IPS-NIHi7 (cell line): ENCODE measurements around the gene HOMER2.
"Not testable (repeated sequence)": the region's sequence is repeated elsewhere in the genome, so short reads cannot be mapped to it uniquely, and the experiment has no call there.

Experiments used
- DNase-seq: peaks from one replicate; pipeline ENCODE4 v3.0.0; 2012; ENCODE audit warnings: mixed read lengths; ENCODE audit errors: extremely low spot score

The HOMER2 gene

GRCh38 chr15:82832601-82833361 lies 119.7 kb downstream of the HOMER2 start:
- no peak for DNase-seq

GRCh38 chr15:82831894-82832600 lies 120.5 kb downstream of the HOMER2 start:
- DNase-seq = no peak

DNA sequence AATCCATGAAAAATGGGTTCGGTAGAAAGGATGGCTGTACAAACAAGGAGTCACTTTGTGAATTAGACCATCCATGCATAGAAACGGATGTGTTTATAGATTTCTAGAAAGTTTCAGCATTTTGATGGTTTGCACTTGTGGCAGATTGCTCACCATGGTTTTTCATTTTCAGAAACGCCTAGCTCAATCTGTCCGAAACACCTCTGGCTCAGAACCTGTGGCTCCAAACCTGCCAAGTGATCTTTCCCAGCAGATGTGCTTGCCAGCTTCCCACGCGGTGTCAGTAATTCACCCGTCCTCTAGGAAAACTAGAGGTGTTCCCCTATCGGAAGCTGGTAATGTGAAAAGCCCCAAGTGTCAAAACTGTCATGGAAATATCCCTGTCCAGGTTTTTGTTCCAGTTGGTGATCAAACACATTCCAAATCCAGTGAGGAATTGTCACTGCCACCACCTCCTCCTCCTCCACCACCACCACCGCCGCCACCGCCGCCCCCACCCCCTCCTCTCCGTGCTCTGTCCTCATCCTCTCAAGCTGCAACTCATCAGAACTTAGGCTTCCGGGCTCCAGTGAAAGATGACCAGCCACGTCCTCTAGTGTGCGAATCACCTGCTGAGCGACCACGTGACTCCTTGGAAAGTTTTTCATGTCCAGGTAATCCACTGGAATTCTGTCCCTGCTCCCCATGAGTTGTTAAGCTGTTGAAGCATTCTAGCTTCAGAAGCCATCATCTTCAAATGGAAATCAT lies 121.9 kb downstream of the HOMER2 start:
- no peak for DNase-seq

GRCh38 chr15:82829234-82829633 lies 123.3 kb downstream of the HOMER2 start:
- no peak for DNase-seq

GRCh38 chr15:82828075-82828474 lies 124.4 kb downstream of the HOMER2 start:
- DNase-seq = no peak

- no peak for DNase-seq
Measured at GRCh38 chr15:82823049-82823448, 129.5 kb downstream of the HOMER2 start.

DNA sequence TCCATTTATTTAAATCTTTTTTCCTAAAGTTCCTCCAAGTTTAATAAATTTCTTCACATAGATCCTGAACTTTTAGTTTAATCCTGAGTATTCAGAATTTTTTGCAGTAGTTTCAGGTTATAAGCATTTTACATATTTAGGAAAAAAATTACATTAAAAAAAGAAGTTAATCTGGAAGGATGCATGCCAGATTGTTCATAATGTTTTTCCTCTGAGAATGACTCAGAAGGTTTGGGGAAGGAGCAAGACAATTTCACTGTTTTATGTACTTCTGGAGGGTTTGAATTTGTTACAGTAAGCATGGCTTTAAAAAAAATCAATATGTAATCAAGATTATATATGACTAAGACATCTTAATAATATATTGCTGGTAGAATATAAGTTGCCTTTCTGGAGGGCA lies 130.7 kb downstream of the HOMER2 start:
- not testable (repeated sequence) for DNase-seq

- DNase-seq = not testable (repeated sequence)
Measured at GRCh38 chr15:82821396-82821795, 131.1 kb downstream of the HOMER2 start.

DNA sequence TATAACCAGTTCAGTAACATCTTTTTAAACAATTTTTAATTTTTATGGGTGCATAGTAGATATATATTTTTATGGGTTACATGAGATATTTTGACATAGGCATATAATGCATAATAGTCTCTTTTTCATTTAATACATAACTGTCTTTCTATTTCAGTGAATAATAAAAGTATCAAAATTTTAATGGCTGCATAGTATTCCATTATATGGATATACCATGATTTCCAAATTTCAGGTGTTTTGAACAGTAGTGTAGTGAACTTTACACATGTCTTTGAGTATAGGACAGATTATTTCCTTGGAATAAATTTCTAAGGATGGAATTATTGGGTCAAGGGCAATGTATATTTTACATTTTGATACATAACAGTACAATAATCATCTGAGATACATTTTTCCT lies 132.4 kb downstream of the HOMER2 start:
- DNase-seq = no peak

DNA sequence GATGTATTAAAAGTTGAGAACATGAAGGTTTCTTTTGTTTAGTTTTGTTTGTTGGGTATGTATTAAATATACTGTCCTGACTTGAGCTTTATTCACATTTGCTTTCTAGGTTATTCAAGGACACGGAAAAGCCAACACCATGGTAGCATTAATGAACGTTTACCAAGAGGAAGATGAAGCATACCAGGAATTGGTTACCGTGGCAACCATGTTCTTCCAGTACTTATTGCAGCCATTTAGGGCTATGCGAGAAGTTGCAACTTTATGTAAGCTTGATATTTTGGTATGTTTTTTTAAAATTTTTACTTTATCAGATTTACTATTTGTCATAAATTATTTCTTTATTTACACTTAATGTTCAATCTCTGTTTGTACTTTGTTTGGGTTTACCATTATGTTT lies 139.5 kb downstream of the HOMER2 start:
- no peak for DNase-seq

DNA sequence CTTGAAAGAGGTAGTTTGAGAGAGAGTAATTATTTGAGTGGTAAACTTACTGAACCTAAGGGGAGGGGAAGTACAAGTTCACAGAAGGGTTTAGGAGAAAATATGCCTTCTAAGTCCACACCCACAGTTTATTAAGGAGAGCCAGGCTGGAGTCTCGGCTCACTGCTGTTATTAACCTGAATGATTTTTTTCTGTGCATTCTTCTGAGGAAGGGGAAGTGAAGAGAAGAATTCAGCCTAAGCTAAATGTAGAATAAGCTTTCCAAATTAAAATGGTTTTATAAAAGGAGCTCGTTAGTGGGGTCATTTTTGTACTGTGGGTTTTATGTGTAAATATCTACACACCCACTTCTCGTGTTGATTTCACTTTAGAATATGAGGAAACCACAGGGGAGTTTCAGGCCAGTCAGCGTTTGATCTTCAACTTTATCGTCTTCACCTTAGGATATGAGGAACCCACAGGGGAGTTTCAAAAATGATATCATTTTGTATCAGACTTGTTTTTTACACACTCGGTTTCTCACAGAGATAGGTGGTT lies 141.6 kb downstream of the HOMER2 start:
- DNase-seq = no peak

- no peak for DNase-seq
Measured at GRCh38 chr15:82810061-82810889, 142.2 kb downstream of the HOMER2 start.

DNA sequence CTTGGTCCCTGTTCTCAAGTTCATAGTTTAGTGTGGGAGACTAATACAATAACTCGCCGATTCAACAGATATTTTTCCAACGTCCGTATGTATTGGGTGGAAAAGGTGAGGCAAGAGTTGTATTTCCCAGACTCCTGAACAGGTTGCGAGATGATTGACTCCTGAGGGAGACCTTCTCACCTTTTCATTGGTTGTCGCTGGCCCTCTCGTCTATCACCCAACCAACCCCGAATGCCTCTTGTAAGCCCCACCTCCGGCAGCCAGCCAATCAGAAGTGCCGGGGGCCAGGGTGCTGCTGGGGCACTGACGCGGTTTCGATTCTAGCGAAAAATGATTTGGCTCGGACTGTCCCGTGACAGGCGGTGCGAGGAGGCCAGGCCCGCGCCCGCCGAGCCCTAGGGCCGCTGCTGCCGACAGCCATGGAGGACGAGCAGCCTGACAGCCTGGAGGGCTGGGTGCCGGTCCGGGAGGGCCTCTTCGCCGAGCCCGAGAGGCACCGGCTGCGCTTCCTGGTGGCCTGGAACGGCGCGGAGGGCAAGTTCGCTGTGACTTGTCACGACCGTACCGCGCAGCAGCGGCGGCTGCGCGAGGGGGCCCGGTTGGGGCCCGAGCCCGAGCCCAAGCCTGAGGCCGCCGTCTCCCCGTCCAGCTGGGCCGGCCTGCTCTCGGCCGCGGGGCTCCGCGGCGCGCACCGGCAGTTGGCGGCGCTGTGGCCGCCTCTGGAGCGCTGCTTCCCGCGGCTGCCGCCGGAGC lies 143.0 kb downstream of the HOMER2 start, which contains the start of gene WHAMM:
TSS of gene WHAMM (plus strand) at position 321 of the 753 bp plus-strand sequence. CDS start at position 420, 99 bp downstream.
- peak; percentile 99 for DNase-seq

- no peak for DNase-seq
Measured at GRCh38 chr15:82808634-82809041, 143.9 kb downstream of the HOMER2 start.

DNA sequence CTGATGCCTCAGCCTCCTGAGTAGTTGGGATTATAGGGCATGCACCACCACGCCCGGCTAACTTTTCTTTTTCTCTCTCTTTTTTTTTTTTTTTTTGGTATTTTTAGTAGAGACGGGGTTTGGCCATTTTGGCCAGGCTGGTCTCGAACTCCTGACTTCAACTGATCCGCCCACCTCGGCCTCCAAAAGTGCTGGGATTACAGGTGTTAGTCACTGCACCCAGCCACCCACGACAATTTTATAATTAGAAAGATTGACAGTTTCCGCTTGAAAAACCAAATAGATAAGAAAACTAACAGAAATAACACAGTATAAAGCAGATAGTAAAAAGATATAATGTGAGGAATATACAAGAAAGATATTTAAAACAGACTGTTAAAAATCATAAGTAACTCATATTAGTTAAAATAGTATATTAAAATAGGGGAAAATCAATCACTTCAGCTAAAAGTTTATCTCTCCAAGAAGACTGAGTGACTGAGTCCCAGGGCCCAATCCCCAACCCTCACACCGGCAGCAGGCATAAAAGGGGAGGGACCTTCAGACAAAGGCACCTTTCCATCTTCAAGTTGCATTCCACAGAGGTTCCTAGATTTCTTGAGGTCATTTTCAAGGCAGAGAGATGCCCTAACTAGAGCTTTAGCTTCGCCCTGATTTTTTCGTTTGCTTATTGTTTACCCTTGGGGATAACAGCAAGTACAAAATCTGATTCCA lies 144.4 kb downstream of the HOMER2 start:
- no peak for DNase-seq

- DNase-seq = no peak
Measured at GRCh38 chr15:82805994-82806406, 146.5 kb downstream of the HOMER2 start, which contains the start of gene FSD2. Gene FSD2 (minus strand): TSS chr15:82806069. CDS start chr15:82787390, 18,679 bp downstream.

DNA sequence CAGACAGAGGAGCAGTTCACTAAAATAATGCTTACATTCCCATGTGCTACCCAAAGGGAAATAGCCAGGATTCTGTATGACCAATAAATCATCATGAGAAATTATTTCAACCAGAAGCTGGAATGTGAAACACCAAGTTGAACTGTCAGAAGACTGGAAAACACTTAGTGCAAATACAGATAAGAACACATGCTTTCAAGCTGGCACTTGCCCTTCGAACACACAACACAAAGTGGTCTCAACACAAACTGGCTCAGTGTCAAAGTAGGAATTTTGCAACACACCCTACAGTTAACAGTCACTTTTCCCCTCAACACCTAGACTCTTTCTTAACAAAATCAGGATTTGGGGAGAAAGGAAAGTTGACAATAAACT lies 148.0 kb downstream of the HOMER2 start:
- DNase-seq = no peak

DNA sequence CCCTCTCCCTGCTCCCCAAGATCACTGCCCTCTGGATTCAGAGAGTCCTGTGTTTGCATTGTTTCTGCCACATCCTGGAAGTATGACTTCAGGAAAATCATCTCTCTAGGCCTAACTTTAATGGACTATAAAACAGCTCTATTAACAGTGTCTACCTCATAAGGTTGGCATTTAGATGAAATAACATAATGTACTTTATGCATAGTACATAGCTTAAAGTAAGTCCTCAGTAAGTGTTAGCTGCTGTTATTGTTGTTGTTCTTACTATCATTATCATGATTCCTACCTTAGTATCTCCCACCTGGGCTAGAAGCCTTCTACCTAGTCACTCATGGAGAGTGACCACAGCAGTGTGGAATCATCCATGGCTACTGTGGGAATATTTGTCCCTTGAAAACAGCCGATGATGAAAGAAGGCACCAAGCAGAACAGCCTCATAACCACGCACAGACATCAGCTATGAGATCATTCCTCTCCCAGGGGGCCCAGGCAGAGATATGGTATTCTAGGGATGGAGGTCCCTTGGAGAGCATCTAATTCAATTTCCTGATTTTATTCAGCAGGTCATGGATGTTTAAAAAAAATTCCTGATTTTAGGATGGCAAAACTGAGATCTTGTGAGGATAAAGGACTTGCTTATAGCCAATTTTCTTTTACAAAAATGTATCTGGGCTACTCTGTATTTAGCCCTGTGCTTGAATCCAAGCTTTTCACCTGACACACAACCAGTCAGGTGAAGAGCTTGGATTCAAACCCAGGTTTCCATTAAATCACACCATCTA lies 148.5 kb downstream of the HOMER2 start:
- DNase-seq = no peak

- no peak for DNase-seq
Measured at GRCh38 chr15:82802497-82802896, 150.0 kb downstream of the HOMER2 start.
